GM12864 (cell line): ENCODE data around the gene LMO4.

Experiments
- DNase-seq: peaks from one replicate; pipeline ENCODE4 v3.0.0-alpha.2; 2011; ENCODE audit warnings: low read depth
- H3K4me3 ChIP-seq: 2 replicates; pipeline ENCODE4 v1.5.1; 2011; ENCODE audit warnings: mild to moderate bottlenecking, low read depth, low read length, control low read depth
- CTCF ChIP-seq: IDR thresholded peaks from 2 replicates; pipeline ENCODE4 v1.5.1; 2011; ENCODE audit warnings: low read depth, mild to moderate bottlenecking, moderate library complexity, low read length, control low read depth, inconsistent platforms; ENCODE audit errors: missing control alignments

The LMO4 gene

GRCh38 chr1:87333692-87334347, 5.1 kb downstream of the LMO4 start:
- DNase-seq = no peak
- no peak for TF ChIP-seq CTCF
- H3K4me3 ChIP-seq = peak overlapping the region; percentile 65

GRCh38 chr1:87334351-87335174, 5.9 kb downstream of the LMO4 start:
- peak; percentile 48 for TF ChIP-seq CTCF
- H3K4me3 ChIP-seq = peak overlapping the region; percentile 65
- DNase-seq = no peak

GRCh38 chr1:87335175-87335884, 6.7 kb downstream of the LMO4 start:
- peak; percentile 18 for TF ChIP-seq CTCF
- H3K4me3 ChIP-seq = peak overlapping the region; percentile 65

GRCh38 chr1:87336623-87337067, 8.0 kb downstream of the LMO4 start:
- no peak for TF ChIP-seq CTCF
- no peak for DNase-seq
- no peak overlapping the region for H3K4me3 ChIP-seq

More at GRCh38 chr1:87335175-87335884, 6.7 kb downstream of the LMO4 start:
- DNase-seq = no peak

GRCh38 chr1:87337606-87338005, 8.9 kb downstream of the LMO4 start:
- no peak overlapping the region for H3K4me3 ChIP-seq
- TF ChIP-seq CTCF = no peak
- no peak for DNase-seq

- TF ChIP-seq CTCF = no peak
- no peak for DNase-seq
- H3K4me3 ChIP-seq = no peak overlapping the region
Measured at GRCh38 chr1:87338566-87338965, 9.9 kb downstream of the LMO4 start.
